Measurements from ENCODE around the gene ACADVL.

DNA sequence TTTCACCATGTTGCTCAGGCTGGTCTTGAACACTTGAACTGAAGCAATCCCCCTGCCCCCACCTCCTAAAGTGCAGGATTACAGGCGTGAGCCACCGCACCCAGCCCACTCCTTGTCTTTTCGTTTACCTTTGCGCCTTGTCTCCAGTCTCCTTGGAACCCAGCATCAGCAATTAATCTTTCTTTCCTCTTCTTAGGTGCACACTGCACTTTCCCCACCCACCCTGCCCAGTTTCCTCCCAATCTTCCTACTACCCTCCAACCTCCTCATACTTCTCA, 44.0 kb downstream of the ACADVL start:
- TF ChIP-seq, protein P1, sequence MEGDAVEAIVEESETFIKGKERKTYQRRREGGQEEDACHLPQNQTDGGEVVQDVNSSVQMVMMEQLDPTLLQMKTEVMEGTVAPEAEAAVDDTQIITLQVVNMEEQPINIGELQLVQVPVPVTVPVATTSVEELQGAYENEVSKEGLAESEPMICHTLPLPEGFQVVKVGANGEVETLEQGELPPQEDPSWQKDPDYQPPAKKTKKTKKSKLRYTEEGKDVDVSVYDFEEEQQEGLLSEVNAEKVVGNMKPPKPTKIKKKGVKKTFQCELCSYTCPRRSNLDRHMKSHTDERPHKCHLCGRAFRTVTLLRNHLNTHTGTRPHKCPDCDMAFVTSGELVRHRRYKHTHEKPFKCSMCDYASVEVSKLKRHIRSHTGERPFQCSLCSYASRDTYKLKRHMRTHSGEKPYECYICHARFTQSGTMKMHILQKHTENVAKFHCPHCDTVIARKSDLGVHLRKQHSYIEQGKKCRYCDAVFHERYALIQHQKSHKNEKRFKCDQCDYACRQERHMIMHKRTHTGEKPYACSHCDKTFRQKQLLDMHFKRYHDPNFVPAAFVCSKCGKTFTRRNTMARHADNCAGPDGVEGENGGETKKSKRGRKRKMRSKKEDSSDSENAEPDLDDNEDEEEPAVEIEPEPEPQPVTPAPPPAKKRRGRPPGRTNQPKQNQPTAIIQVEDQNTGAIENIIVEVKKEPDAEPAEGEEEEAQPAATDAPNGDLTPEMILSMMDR (IDR thresholded peaks at IDR 0.05; ENCODE audit: low read depth, low read length, poor library complexity, severe bottlenecking): no peak
- TF ChIP-seq EZH2phosphoT487 (IDR thresholded peaks at IDR 0.05; ENCODE audit: borderline replicate concordance, low read length): no peak

All from DOHH2 (cell line).